ENCODE data around the gene PEF1.

PEF1 gene

DNA sequence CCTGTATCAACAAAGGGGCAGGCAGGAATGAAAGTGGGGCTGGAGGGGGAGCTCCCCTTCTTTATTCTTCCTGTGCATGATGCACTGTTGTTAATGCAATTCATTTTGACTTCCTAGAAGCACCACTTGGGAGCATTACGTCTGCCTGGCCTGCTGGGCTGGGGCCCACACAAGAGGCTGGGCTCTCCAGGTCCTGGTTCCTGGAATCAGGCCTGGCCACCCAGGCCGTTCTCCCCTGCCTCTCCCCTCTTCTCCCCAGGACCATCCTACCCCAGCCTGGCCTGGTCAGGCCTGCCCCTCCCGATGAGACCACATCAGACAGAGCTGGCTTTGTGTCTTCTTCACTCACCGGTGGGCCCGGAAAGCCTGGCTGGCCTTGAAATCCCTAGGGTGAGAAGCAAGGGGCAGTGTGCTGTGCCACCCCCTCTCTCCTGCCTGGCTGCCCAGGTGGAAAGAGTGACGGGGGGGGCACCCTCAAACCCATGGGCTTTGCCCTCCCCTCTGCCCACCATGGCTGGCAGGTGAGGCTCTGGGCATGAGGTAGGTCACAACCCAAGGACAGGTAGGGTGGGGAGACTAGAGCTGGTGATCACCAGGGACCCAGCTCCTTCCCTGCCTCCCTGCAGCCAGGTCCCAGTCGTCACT lies 20.7 kb upstream of the PEF1 start:
- in situ Hi-C loops (cut with MboI; ENCODE audit: low pct_unique_long_range_greater_than_20kb, low sequenced_read_pairs, unreplicated experiment): loop anchor here (10.0 to 25.0 kb wide), 5 partner anchors 49 to 747 kb away; partner anchors contain the start of gene TMEM39B
- DNase-seq (ENCODE audit: low spot score): no peak
- TF ChIP-seq, protein P1, sequence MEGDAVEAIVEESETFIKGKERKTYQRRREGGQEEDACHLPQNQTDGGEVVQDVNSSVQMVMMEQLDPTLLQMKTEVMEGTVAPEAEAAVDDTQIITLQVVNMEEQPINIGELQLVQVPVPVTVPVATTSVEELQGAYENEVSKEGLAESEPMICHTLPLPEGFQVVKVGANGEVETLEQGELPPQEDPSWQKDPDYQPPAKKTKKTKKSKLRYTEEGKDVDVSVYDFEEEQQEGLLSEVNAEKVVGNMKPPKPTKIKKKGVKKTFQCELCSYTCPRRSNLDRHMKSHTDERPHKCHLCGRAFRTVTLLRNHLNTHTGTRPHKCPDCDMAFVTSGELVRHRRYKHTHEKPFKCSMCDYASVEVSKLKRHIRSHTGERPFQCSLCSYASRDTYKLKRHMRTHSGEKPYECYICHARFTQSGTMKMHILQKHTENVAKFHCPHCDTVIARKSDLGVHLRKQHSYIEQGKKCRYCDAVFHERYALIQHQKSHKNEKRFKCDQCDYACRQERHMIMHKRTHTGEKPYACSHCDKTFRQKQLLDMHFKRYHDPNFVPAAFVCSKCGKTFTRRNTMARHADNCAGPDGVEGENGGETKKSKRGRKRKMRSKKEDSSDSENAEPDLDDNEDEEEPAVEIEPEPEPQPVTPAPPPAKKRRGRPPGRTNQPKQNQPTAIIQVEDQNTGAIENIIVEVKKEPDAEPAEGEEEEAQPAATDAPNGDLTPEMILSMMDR (IDR thresholded peaks at IDR 0.05; ENCODE audit: extremely low read depth, insufficient read depth, missing control alignments): no peak

DNA sequence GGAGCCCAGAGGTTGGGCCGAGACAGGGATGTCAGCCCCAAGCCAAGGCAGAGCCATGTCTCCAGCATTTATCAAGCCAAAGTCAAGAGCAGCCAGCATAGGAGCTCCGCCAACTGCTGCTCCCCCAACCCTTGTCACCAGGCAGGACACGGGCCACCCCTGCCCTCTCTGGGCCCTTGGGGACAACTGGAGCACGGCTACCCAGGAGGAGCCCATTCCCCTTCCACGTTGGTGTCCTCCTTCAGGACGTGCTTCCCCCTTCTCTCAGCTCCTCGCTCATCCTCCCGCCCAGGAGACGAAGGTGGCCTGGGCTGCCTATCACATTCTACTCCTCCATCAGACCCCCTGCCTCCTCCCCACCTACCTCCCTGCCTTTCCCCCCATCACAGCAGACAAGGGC lies 19.9 kb upstream of the PEF1 start:
- no peak for DNase-seq (ENCODE audit: low spot score)
- TF ChIP-seq, protein P1 (IDR thresholded peaks at IDR 0.05; ENCODE audit: extremely low read depth, insufficient read depth, missing control alignments): no peak
- in situ Hi-C loops (cut with MboI; ENCODE audit: low pct_unique_long_range_greater_than_20kb, low sequenced_read_pairs, unreplicated experiment): loop anchor here (10.0 to 25.0 kb wide), 5 partner anchors 50 to 748 kb away; partner anchors contain the start of gene TMEM39B

DNA sequence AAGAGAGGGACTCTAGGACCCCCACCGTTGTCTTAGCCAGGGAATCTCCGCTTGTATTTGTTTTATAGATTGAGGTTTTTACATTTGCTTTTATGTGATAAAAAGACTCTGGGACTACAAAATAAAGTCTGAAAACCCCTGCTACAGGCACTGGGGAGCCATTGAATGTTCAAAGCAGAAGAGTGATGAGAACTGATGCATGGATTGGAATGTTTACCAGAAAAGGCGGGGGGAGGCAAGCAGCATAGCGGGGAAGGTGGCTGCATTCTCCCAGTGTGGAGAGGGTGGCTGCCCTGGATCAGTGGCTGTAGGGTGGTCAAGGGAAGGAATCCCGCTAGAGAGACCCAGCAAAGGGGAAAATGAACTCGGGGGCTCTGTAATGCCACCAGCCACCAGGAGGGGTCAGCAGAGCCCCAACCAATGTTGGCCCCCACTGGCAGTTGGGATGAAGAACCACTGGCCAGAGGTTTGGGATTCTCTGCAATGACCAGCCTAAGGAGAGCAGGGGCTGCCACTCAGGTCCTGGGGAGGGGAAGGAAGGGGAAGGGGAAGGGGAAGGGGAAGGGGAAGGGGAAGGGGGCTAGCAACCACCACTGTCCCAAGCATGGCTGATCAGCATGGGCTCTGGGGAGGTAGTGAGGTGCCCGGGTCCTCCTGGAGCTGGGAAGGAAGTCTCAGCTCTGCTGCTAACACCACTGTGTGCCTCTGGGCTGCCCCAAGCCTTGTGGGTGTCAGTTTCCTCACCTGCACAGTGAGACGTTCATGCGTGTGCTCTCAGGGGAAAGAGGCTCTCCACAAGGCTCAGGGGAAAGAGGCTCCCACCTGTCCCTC lies 19.2 kb upstream of the PEF1 start:
- in situ Hi-C loops (cut with MboI; ENCODE audit: low pct_unique_long_range_greater_than_20kb, low sequenced_read_pairs, unreplicated experiment): loop anchor here (10.0 to 25.0 kb wide), 5 partner anchors 51 to 748 kb away; partner anchors contain the start of gene TMEM39B
- peak; percentile 88 for DNase-seq (ENCODE audit: low spot score)
- TF ChIP-seq, protein P1 (IDR thresholded peaks at IDR 0.05; ENCODE audit: extremely low read depth, insufficient read depth, missing control alignments): peak; percentile 98

DNA sequence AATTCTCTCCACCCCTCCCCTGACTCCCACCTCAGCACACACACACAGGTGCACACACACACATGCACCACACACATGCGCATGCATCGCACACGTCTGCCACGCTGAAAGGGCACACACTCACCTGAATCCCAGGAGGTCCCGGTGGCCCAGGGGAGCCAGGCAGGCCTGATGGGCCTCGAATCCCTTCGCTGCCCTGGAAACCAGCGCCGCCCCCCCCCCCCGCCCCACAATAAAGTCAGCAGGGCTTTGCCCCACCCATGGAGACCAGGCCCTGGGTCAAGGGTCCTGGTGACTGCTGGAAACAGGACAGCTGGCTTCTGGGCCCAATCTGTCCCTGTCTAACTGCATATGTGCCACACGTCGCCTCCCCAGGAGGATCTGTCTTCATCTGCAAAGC lies 17.8 kb upstream of the PEF1 start:
- no peak for DNase-seq (ENCODE audit: low spot score)
- TF ChIP-seq, protein P1 (IDR thresholded peaks at IDR 0.05; ENCODE audit: extremely low read depth, insufficient read depth, missing control alignments): no peak
- in situ Hi-C loops (cut with MboI; ENCODE audit: low pct_unique_long_range_greater_than_20kb, low sequenced_read_pairs, unreplicated experiment): loop anchor here (10.0 to 25.0 kb wide), 5 partner anchors 52 to 750 kb away; partner anchors contain the start of gene TMEM39B

DNA sequence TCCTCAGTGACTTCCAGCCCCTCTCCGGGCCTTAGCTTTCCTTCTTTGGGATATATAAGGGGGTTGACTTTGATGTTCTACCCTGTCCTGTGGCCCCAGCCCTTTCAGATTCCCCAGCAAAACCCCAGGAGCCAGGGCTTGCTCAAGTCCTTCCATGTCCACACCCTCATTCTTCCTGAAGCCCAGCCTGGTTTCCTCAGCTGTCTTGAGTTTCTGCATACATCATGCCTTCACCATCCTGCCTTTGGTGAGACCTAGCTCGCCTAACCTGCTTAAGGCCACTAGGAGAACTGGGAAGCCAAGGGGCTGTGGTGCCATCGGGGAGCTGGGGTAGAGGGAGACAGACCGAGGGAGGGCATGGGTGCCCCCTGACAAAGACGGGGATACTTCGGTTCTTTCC lies 17.2 kb upstream of the PEF1 start:
- in situ Hi-C loops (cut with MboI; ENCODE audit: low pct_unique_long_range_greater_than_20kb, low sequenced_read_pairs, unreplicated experiment): loop anchor here (10.0 to 25.0 kb wide), 5 partner anchors 53 to 750 kb away; partner anchors contain the start of gene TMEM39B
- TF ChIP-seq, protein P1 (IDR thresholded peaks at IDR 0.05; ENCODE audit: extremely low read depth, insufficient read depth, missing control alignments): no peak

DNA sequence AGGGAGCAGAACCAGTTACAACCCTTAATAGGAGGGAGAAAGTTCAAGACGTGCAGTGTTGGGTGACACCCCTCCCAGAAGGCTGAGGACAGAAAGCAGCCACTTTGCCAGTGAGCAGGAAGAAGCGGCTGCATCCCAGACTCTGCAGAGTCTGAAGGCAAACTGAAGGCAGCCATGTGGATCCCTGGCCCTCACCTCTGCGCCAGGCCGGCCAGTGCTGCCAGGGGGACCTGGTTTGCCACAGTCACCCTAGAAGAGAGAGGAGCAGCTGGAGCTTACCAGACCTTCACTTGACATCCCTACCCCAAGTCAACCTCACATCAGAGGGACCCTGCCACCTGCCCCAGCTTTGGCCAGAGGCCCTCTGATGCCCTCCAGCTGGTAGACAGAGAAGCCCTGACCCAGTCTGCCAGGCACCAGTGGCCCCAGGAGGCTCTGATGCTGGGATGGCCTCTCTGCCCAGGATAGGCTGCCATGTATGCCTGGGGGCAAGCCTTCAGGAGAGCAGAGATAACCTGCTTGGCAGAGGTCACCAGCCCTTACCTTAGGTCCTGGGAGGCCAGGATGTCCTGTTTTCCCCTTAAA lies 16.3 kb upstream of the PEF1 start:
- in situ Hi-C loops (cut with MboI; ENCODE audit: low pct_unique_long_range_greater_than_20kb, low sequenced_read_pairs, unreplicated experiment): loop anchor here (10.0 to 25.0 kb wide), 5 partner anchors 54 to 751 kb away; partner anchors contain the start of gene TMEM39B
- no peak for DNase-seq (ENCODE audit: low spot score)
- TF ChIP-seq, protein P1 (IDR thresholded peaks at IDR 0.05; ENCODE audit: extremely low read depth, insufficient read depth, missing control alignments): no peak

More for the DNA sequence above, 17.2 kb upstream of the PEF1 start:
- no peak for DNase-seq (ENCODE audit: low spot score)
